Limb (tissue), 2 donors: Measurements from ENCODE around the gene DCLK1.
"Not testable (repeated sequence)": the region's sequence is repeated elsewhere in the genome, so short reads cannot be mapped to it uniquely, and the experiment has no call there.

Experiments
- DNase-seq, 2 donors: peaks; one replicate each; pipeline ENCODE4 v3.0.0-alpha.2; 2016; ENCODE audit errors: extremely low spot score in 2 of 2

Gene DCLK1

DNA sequence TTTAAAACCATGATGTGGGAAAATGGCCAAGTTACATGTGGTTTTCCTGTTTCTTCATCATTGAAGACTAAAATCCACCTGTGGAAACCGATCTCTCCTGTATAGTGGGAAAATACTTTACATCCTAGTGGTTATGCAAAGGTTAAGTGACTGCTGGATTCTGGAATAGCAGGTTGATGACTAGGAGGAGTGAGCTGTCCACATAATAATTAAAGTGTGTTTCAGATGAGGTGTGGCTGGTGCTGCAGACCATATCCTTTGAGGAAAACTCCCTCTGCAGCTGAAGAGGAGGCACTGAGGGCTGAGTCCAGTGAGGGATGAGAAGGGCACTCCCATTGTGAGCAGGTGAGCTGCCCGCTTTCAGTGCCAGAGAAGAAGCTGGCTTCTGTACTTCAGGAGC, 43.2 kb downstream of the DCLK1 start:
- no peak for DNase-seq

DNA sequence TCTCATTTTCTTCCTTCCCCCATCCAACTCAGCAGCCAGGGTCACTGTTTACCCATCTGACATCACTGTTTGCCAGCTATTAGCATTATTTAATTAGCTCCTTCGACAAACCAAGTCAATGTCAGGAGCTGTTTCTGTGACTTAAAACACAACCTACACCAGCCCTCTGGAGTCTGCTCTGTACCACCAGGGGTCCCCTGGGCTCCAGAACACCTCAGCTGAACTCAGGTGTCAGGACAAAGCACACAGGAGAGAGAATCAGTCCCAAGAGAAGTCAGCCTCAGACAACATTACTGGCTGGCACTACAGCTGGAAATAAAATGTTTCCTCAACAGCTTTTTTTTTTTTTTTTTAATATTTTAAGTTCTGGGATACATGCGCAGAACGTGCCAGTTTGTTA, 45.1 kb downstream of the DCLK1 start:
- no peak for DNase-seq

DNA sequence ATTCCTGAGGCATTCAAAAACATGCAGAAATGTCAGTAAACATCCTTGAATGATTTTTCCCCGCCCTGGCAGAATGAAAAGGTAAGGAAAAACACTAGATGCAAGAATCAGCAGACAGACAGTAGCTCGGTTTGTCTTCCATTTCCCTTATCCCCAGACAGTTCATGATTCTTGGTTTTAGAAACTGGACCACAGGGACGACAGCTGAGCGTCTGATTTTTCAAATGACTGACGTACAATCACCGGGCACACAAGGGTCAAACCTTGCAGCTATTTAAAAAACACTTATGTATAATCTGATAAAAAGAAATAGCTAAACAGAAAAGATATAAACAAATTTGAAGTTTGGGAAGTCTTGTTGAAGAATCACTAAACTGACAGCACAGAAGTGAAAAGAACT, 47.1 kb downstream of the DCLK1 start:
- DNase-seq = no peak

DNA sequence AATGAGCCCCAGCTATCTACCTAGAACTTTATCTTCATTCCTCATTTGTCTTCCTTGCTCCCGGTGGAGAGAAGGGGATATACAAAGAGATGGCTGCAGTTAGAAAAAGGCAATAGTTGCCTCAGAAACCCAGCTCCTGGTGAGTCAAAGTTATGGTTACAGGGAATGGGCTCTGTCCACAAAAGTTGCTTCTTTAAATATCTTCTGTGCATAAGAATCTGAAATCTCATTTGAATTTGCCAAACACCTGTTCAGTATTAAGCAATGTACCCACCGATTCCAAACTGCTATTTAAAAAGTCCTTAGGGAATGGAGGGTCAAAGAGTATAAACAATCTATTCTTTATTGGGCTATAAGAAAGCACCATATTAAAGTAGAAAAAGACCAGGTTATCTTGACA, 48.4 kb downstream of the DCLK1 start:
- DNase-seq = no peak

DNA sequence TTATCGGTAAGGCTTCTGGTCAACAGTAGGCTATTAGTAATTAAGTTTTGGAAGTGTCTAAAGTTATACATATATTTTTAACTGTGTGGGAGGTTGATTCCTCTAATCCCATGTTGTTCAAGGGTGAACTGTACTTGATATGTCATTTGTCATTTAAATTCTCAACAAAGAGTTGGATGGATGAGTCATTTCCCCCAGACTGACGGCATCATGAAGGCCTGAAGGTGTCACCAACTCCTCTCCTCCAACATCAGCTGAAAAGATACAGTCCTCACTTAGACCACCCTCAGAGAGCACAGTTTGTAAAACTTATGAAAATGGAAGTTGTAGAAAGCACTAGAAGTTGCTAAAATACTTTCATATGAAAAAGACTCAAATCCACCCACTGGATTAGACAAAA, 48.8 kb downstream of the DCLK1 start:
- no peak for DNase-seq

DNA sequence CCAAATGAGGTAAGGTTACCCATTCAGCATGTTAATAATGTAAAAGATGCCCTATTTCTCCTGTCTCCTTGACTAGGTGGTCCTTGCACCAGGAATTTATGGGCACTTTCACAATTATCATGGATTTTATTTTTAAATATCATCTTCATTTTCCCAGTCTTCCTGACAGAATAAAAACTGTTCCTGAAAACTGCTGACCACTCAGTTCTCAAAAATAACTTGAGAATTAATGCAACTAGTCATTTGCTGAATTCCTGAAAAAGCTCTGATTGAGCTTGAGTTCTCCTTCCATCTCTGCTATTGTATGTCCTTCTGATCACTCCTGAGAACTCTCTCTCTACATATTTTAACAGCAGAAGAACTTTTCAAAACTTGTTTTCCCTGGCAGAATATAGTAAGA, 55.0 kb downstream of the DCLK1 start:
- no peak for DNase-seq

DNA sequence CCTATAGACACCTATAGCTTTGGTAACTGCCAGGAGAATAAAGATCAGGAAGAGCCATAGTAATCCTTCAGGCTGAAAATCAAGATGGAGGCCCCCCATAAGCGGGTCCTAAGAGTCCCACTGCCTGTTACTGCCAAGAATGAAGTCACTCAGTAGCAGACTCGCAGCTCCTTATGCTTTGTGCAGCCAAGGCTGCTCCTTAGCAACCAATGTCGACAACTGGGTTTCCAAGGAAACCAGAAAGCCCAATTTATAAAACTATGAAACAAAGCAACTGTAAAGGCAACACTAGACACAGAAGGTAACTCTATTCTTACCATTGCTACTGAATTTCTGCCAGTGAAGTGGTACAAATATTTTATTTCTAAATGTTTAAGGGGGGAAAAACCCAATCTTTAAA, 56.5 kb downstream of the DCLK1 start:
- DNase-seq = peak; percentile 53 to 83

DNA sequence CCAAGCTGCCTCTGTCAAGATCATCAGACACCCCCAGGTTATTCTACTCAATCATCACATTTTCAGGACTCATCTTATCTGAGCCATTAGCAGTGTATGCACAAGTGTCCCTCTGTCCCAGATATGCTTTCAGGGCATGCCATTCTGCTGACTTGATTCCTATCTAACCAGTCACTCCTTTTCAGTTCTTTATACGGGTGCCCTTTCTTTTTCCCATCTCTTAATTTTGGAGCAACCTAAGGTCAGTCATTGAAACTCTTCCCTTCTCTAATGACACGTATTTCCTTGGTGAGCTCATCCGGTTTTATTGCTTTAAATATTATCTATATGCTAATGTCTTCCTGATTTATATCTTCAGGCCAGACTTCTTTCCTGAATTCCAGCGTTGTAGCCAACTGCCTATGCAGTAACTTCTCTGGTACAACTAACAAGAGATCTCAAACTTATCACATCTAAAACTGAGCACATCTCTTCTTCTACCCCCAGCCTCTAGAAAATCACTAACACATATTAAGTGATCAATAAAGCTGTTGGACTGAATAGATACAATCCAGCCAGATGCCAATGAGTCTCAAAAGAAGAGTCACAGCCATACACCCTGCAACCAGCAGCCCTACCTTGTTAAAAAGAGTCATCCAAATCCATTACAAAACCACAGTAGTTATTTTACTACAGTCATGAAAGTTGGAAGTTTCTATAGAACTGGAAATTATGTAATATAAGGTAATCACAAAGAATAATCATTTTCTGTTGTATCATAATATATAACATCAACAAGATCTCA, 58.8 kb downstream of the DCLK1 start:
- no peak for DNase-seq

DNA sequence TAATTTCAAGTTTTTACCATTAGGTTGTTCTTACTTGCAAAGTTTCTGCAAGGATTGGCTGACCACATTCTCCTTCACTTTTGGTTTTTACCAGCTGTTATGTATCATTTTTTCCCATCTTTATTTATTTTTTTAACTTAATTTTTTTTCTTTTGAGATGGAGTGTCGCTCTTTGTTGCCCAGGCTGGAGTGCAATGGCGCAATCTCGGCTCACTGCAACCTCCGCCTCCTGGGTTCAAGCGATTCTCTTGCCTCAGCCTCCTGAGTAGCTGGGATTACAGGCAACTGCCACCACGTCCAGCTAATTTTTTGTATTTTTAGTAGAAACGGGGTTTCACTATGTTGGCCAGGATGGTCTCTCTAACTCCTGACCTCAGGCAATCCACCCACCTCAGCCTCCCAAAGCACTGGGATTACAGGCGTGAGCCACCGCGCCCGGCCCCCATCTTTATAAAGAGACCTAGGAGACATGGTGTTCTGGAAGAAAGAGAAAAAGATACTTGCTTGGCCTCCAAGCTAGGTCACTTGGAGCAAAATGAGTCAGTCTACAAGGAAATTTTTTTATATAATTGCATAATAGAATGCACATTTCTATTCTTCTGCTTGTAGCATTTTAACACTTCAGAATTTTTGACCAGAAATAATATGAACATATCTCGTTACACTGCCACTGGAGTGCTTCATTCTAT, 60.5 kb downstream of the DCLK1 start:
- not testable (repeated sequence) for DNase-seq

DNA sequence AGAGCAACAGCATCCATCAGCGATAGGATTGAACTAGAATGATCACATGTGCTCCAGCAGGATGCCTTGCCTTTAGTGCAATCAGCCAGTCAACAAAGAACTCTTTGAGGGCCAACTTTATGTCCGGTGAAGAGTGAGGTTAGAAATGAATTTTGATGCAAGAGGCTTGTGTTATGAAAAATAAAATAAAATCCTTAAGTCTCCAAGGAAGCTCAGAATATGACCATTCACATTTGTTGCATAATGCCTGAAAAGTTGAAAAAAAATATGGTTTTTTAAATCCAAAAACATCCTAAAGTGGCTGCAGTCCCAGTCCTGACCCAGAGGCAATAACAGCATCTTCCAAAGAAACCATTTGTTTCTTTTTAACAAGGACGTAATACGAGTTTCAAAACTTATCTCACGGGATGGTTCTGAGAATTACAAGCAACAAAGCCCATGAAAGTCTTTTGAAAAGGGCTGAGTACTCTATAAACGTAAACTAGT, 61.3 kb downstream of the DCLK1 start:
- DNase-seq = peak in 1 of 2 donors; percentile 70

DNA sequence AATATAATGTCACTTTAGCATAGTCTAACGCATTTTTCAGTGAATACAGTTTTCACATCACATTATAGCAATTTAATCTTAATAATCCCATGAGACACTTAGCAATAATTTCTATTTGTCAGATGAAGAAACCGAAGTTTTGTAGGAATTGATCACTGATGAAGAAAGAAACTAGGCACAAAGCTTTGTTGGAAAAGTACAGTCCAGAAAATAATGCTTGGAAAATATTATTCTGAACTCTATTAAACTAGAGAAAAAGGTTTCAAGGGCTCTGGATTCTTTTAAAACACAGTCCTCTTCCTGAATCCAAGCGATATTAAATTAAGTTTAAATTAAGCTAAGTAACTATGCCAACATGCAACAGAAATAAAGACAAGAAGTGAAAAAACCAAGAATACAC, 62.2 kb downstream of the DCLK1 start:
- DNase-seq = no peak

DNA sequence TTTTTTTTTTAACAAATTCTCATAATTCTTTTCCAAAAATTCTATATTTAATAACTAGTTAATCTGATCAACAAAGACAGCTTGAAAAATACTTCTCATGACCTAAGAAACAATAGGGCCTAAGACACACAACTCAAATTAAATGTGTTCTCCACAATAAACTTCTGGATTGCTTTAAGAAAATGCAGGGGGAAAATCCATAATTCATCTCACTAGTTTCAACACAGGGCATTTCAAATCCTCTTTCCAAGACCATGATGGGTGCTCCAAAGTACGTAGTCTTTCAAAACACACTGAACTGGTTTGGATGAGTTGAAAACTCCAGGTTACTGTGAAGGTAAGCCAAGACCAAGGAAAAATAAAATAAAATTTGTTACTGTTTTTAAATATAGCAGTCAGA, 62.6 kb downstream of the DCLK1 start:
- no peak for DNase-seq

DNA sequence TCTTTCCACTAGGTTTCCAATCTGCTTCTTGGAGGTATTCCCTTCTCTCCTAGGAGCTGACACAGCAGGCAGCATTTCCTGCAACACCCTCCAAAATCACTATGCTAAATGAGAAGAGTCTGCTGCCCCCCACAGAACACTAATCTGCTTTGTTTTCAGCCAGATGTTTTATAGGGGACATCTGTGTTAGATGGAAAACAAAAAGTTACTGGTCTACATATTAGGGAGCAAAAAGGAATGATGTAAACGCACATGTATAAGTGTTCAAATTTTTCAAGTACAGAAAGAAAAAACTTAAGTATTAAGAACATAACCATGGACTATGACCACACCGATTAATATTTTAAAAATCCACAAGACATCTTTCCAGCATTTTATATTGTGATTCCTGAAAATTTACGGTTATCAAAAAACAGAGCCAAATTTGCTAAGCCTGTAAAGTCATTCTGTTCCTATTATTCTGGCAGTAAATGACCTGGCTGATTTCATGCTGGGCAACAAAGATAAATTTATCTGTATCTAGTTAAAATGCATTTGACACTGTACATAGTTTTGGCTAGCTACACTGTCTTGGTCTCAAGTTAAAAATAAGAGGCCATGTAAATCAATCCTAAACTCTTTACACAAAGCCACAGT, 63.3 kb downstream of the DCLK1 start:
- peak; percentile 40 to 71 for DNase-seq

DNA sequence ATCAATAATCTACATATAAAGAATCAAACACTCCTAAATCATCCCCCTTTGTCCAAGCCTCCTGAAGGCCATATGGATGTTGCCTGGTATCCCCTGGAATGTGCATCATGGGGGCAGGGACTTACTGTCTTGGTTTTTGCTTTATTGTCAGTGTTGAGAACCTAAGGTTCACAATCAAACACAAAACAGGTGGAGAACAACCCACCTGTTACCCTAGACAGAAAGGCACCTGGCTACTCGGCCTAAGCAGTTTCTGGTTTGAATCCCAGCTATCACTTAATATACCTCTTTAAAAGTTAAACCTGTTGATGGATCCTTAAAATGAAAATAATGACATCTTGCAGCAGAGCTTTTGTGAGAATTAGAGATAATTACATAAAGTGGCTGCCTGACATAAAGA, 68.9 kb downstream of the DCLK1 start:
- DNase-seq = no peak

DNA sequence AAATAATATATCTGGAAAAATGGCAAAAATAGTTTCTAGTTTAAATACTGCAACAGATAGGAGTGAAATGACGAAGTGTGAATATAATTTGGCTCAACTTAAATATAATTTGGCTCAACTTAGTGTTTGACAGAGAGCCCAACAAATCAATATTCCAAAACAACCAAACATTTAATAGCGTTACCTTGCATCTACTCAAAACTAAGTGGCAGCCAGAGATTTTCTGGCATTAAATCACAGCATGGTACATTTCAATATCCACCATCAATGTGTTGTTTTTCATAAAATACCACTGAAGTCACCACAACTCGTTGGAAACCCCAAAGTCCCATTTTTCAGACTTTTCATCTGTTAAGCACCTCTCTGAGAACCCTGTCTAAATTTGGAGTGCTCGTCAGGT, 69.6 kb downstream of the DCLK1 start:
- no peak for DNase-seq

DNA sequence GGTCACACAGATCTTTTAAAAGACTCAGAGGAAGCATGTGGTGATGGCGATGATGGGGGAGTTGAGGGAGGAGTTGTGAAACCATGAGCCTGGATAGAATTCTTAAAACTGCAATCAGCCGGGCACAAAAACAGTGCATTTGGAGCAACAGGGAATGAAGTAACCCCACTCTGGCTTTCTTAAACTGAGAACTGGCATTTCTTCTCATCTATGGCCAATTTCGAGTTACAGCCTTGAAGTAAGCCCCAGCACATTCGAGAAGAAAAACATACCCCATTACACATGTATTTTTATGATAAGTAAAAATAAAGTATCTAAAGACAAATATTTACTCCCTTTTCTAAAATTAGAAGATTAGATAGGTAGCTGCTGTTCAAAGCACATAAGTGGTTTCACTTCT, 70.1 kb downstream of the DCLK1 start:
- DNase-seq = no peak

DNA sequence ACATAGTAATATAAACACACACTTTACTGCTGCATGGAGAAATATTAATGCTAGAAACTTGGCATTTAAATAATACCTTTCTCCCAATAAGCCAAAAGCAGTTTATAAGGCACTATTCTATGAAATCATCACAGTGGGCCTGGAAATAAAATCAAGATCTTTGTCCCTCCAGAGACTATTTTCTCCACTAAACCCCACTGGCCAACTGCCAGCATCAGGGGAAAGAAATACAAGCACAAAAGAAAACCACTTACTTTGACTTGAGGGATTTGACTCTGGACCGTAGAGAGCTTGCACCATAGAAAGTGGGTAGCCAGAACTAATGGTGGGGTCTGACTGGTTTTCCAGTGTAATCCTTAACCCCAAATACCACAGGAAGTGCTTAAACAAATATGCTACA, 71.9 kb downstream of the DCLK1 start:
- DNase-seq = peak in 1 of 2 donors; percentile 52

DNA sequence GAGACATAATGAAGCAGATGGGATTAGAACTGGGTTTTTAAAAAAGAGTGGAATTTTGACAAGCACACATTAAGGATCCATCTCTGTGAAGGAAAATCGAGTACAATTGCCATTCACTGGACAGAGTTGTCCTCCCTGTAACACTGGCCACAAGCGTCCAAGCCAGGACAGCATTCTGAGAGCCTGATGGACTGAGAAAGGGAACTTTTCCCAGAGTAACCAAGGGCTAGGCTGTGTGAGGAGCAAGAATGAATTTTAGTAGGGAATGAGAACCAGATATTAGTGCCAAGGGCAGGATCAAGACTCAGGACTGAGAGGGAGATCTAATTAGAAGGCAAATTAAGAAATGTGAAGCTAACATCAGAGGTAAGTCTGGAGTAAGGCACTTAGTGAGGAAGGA, 73.1 kb downstream of the DCLK1 start:
- no peak for DNase-seq

DNA sequence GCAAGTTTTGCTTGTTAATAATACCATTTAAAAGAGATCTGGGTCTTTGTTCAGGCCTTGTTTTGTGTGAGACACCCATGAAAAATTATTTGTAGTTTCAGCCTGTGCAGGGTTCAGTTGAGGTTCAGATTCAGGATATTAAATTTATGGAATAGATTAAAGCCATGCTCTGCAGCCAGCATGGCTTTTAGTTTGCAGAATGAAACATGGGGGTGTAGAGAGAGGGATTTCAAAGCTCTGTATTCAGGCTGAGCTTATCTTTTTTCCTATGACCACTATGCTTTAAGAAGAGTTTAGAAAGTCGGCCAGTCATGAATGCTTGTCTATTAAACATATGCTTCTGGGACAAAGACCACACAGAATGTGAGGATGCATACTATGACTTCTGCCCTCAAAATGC, 73.6 kb downstream of the DCLK1 start:
- no peak for DNase-seq

DNA sequence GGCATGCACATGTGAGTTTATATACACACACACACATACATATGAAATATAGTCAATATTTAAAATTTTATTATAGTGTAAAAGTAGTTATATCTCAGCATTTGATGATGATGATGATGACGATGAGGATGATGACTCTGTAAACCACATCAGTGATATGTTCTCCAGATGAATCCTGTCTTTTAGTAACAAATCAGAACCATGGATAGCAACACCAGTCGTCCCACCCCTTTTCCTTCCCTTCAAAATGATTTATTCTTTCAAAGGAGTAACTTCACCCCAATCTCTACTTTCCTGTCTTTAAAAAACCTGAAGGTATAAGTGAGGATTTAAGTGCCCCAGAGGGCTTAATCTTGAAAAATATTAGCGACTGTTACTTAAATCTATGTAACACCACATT, 74.1 kb downstream of the DCLK1 start:
- DNase-seq = no peak

DNA sequence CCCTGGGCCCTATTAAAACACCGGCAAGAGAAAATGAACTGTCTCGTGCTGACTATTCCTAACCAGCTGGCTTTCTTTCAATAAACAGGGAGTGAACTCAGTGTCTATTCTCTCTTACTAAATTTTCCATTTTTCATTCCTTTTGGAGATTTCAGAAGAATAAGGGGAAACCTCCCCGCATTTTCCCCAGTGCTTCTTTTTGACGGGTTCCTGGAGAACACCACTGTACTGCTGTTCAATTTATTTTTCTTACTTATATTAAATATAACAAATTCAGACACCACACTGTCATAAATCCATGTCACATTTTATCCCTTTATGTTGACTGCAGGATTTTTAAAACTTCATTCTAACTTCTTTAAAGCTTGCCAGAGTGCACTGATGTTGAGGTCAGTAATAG, 75.8 kb downstream of the DCLK1 start:
- peak in 1 of 2 donors; percentile 45 for DNase-seq

DNA sequence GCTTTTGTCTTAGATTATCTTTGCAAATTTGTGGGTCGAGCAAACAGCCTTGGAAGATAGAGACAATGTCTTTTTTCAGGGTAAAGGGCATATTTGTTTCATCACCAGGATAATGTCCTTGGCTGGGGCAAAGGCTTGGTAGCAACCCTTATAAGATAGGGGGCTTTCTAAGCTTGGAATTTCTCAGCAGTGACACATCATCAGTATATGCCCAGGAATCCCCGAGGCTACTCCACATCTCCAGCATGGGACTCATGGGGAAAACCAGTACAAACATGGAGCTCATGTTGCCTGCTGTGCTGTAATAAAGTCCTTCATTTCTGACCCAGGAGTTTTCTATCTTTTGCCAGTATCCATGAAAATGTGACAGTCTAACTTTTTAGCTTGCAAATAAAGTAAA, 77.1 kb downstream of the DCLK1 start:
- DNase-seq = no peak

DNA sequence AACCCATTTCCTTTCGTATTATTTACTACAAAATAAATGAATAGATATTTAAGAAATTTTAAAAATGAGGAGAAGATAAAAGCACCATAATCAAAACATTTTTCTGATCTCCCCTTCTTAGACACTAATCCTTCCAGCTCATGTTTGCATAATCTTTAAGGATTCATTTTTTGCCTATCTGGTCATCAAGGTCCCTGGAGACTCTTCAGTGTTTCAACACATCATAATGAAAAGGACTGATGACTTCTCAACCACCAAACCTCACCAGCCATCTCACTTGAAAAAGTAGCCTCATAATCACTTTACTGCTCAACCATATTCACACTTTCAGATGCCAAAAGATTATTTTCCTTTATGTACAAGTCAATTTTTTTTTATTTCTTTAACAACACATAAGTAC, 80.1 kb downstream of the DCLK1 start:
- DNase-seq = no peak
